Smooth muscle cell (in vitro differentiated cells): Measurements from ENCODE around the gene MB. TPM values are rescaled to one million over a fixed set of nuclear protein-coding genes. Genes with fewer than 3 reads are reported as not detected.

Experiments used
- DNase-seq: peaks from one replicate; lab custom pipeline; 2025; ENCODE audit not compliant: unreplicated experiment; lab: John Stamatoyannopoulos, UW
- H2AFZ ChIP-seq: fragments of 200-600 bp; sonication (generic); 2 replicates; pipeline ENCODE4 v1.6.0; 2016; ENCODE audit warnings: antibody characterized with exemption, low read depth, mild to moderate bottlenecking
- H3F3A ChIP-seq: fragments of 200-600 bp; sonication (generic); 2 replicates; pipeline ENCODE4 v1.6.0; 2017; ENCODE audit warnings: antibody characterized with exemption, low read depth
- H3K27ac ChIP-seq: fragments of 200-600 bp; sonication (generic); 2 replicates; pipeline ENCODE4 v1.5.1; 2016; ENCODE audit warnings: low read depth, mild to moderate bottlenecking
- H3K27me3 ChIP-seq: fragments of 200-600 bp; sonication (generic); 2 replicates; pipeline ENCODE4 v1.6.1; 2016; ENCODE audit warnings: low read depth, mild to moderate bottlenecking
- H3K36me3 ChIP-seq: fragments of 200-600 bp; sonication (generic); 2 replicates; pipeline ENCODE4 v1.5.1; 2016; ENCODE audit warnings: low read depth
- H3K4me1 ChIP-seq: fragments of 200-600 bp; sonication (generic); 2 replicates; pipeline ENCODE4 v1.5.1; 2016; ENCODE audit warnings: low read depth
- H3K4me2 ChIP-seq: fragments of 200-600 bp; sonication (generic); 2 replicates; pipeline ENCODE4 v1.6.0; 2016; ENCODE audit warnings: mild to moderate bottlenecking
- H3K4me3 ChIP-seq: fragments of 200-600 bp; sonication (generic); 2 replicates; pipeline ENCODE4 v1.5.1; 2016; ENCODE audit warnings: mild to moderate bottlenecking
- H3K79me2 ChIP-seq: fragments of 200-600 bp; sonication (generic); 2 replicates; pipeline ENCODE4 v1.6.0; 2016; ENCODE audit warnings: low read depth, mild to moderate bottlenecking
- H3K9ac ChIP-seq: fragments of 200-600 bp; sonication (generic); 2 replicates; pipeline ENCODE4 v1.6.0; 2016; ENCODE audit warnings: low read depth
- H3K9me3 ChIP-seq: fragments of 200-600 bp; sonication (generic); replicated peaks from 2 replicates; pipeline ENCODE4 v1.5.1; 2016; ENCODE audit warnings: low read depth
- H4K20me1 ChIP-seq: fragments of 200-600 bp; sonication (generic); 2 replicates; pipeline ENCODE4 v1.6.0; 2016; ENCODE audit warnings: low read depth
- CTCF ChIP-seq: fragments of 200-600 bp; sonication (generic); IDR thresholded peaks from 2 replicates; pipeline ENCODE4 v1.5.1; 2017; ENCODE audit warnings: borderline replicate concordance, mild to moderate bottlenecking, antibody characterized with exemption; ENCODE audit not compliant: insufficient read depth, poor library complexity, severe bottlenecking
- WGBS: methylation state at CpG from one replicate; pipeline ENCODE4 v1.1.7; 2016; ENCODE audit warnings: low lambda C conversion rate; 5-methylcytosine and 5-hydroxymethylcytosine counted together
- polyA plus RNA-seq: library from polyadenylated mRNA; unstranded; fragments of >200 nt; fragmentation: Nextera tagmentation; extraction: Ambion mirVana; gene quantifications from 2 replicates; pipeline ENCODE4 v1.2.1, GENCODE V29; 2016
- total RNA-seq: library from RNA; depleted of rRNA; stranded (reverse); fragments of >200 nt; gene quantifications from 2 replicates; pipeline ENCODE4 v1.2.3, GENCODE V29; 2014

Gene MB
- total and polyA plus RNA-seq, 2 experiments from 2014 or later = 0.53 TPM; not detected in 1

GRCh38 chr22:35601013-35601580, 16.0 kb downstream of the MB start:
- no peaks in the 10 kb centered on the region for H3K9me3 ChIP-seq
- no peak overlapping the region for H3K4me2 ChIP-seq
- H4K20me1 ChIP-seq = no peaks in the 10 kb centered on the region
- H3K9ac ChIP-seq = no peak overlapping the region
- peaks cover 2% of the 10 kb centered on the region for H3F3A ChIP-seq
- no peak for DNase-seq
- no peaks in the 10 kb centered on the region for H3K36me3 ChIP-seq
- H3K27me3 ChIP-seq = no peaks in the 10 kb centered on the region
- H3K27ac ChIP-seq = no peak overlapping the region
- no peak overlapping the region for H3K4me3 ChIP-seq
- 97% methylated on average over 5 of the region's 5 CpGs for WGBS
- TF ChIP-seq CTCF = no peak
- H3K4me1 ChIP-seq = no peaks in the 10 kb centered on the region
- no peak overlapping the region for H2AFZ ChIP-seq
- H3K79me2 ChIP-seq = no peaks in the 10 kb centered on the region

GRCh38 chr22:35600476-35600875, 16.7 kb downstream of the MB start:
- Histone ChIP-seq H3K9me3 (no peaks in the 10 kb centered on the region), H3K36me3 (no peaks in the 10 kb centered on the region), H2AFZ (no peak overlapping the region), H3K79me2 (no peaks in the 10 kb centered on the region), H3K4me3 (no peak overlapping the region), H3K9ac (no peak overlapping the region), H3F3A (peaks cover 2% of the 10 kb centered on the region), H3K27me3 (no peaks in the 10 kb centered on the region), H3K4me1 (no peaks in the 10 kb centered on the region), H3K27ac (no peak overlapping the region), H3K4me2 (no peak overlapping the region), H4K20me1 (no peaks in the 10 kb centered on the region)
- WGBS = 87% methylated on average over 12 of the region's 12 CpGs
- TF ChIP-seq CTCF = no peak
- no peak for DNase-seq

GRCh38 chr22:35599364-35599763, 17.8 kb downstream of the MB start:
- DNase-seq = no peak
- H3K79me2 ChIP-seq = no peaks in the 10 kb centered on the region
- WGBS = 97% methylated on average over 4 of the region's 4 CpGs
- no peaks in the 10 kb centered on the region for H3K4me1 ChIP-seq
- peaks cover 2% of the 10 kb centered on the region for H3F3A ChIP-seq
- H3K36me3 ChIP-seq = no peaks in the 10 kb centered on the region
- H3K9ac ChIP-seq = no peak overlapping the region
- no peaks in the 10 kb centered on the region for H3K27me3 ChIP-seq
- H3K9me3 ChIP-seq = no peaks in the 10 kb centered on the region
- no peaks in the 10 kb centered on the region for H4K20me1 ChIP-seq
- no peak overlapping the region for H2AFZ ChIP-seq
- TF ChIP-seq CTCF = no peak
- H3K27ac ChIP-seq = no peak overlapping the region
- H3K4me3 ChIP-seq = no peak overlapping the region
- H3K4me2 ChIP-seq = no peak overlapping the region

- Histone ChIP-seq H3K27me3 (no peaks in the 10 kb centered on the region), H3K27ac (no peak overlapping the region), H3K79me2 (no peaks in the 10 kb centered on the region), H4K20me1 (no peaks in the 10 kb centered on the region), H3F3A (peaks cover 2% of the 10 kb centered on the region), H3K9ac (no peak overlapping the region), H3K4me3 (no peak overlapping the region), H3K4me1 (no peaks in the 10 kb centered on the region), H3K36me3 (no peaks in the 10 kb centered on the region), H3K4me2 (no peak overlapping the region), H3K9me3 (no peaks in the 10 kb centered on the region), H2AFZ (no peak overlapping the region)
- WGBS = 100% methylated on average over 4 of the region's 4 CpGs
- no peak for TF ChIP-seq CTCF
- DNase-seq = no peak
Measured at GRCh38 chr22:35598396-35598710, 18.8 kb downstream of the MB start.
